BLaER1 (cell line): ENCODE data around the gene IL25.
"Not testable (repeated sequence)": the region's sequence is repeated elsewhere in the genome, so short reads cannot be mapped to it uniquely, and the experiment has no call there.

Experiments used
- H3K27ac ChIP-seq: shearing (Covaris generic); formaldehyde crosslinking; 2 replicates; pipeline ENCODE4 v1.8.1; 2022
- H3K27me3 ChIP-seq: shearing (Covaris generic); formaldehyde crosslinking; 2 replicates; pipeline ENCODE4 v1.8.1; 2022
- H3K36me3 ChIP-seq: shearing (Covaris generic); formaldehyde crosslinking; 2 replicates; pipeline ENCODE4 v1.8.1; 2022
- H3K4me1 ChIP-seq: shearing (Covaris generic); formaldehyde crosslinking; 2 replicates; pipeline ENCODE4 v1.8.1; 2022
- H3K4me2 ChIP-seq: shearing (Covaris generic); formaldehyde crosslinking; 2 replicates; pipeline ENCODE4 v1.8.1; 2022
- H3K4me3 ChIP-seq: shearing (Covaris generic); formaldehyde crosslinking; 2 replicates; pipeline ENCODE4 v1.8.1; 2022
- H3K9ac ChIP-seq: shearing (Covaris generic); formaldehyde crosslinking; 2 replicates; pipeline ENCODE4 v1.8.1; 2022
- H3K9me3 ChIP-seq: shearing (Covaris generic); formaldehyde crosslinking; 2 replicates; pipeline ENCODE4 v1.8.1; 2022
- H4K20me1 ChIP-seq: shearing (Covaris generic); formaldehyde crosslinking; 2 replicates; pipeline ENCODE4 v1.8.1; 2022
- Cebpa-rat ChIP-seq: shearing (Covaris generic); IDR thresholded peaks from 2 replicates; pipeline ENCODE4 v1.8.1; 2022

IL25 gene

DNA sequence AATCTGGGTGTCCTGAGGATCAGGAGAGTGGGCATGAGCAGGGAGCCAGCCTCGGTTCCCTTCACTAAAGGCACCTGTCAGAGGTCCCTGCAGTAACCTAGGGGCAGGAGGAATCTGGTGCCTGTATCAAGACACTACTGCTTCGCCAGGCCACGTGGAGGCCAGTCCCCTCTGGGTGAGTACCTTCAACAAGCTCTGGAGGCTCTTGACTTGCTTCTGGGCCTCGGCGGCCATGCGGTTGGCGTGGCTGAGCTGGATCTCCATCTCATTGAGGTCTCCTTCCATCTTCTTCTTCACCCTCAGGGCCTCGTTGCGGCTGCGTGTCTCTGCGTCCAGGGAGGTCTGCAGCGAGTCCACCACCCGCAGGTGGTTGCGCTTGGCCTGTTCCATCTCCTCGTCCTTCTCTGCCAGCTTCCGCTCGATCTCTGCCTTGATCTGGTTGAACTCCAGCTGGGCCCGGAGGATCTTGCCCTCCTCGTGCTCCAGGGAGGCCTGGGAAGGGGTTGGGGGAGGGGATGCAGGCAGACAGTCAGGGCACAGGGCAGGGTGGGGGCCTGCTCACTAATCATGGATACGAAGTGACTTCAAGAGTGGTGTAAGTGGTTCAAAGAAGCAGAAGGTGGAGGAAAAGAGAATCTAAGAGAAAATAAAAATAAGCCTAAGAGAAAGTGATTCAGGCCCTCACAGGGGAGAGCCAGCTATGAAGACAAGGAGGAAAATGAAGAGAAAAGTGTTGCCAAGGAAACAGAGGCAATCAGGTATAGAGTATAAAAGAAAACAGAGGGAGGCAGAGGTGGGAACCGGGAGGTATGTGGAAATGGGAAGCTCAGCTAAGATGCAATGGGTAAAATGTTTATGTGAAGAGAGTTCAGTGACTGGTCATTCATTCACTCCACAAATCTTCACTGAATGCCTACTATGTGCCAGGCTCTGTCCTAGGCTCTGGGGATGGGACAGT is 43.5 kb downstream of the IL25 start:
- Histone ChIP-seq H3K36me3 (no peaks in the 10 kb centered on the region), H3K9me3 (no peaks in the 10 kb centered on the region), H3K4me1 (no peaks in the 10 kb centered on the region), H3K9ac (no peak overlapping the region), H3K4me2 (no peak overlapping the region), H3K27ac (no peak overlapping the region), H3K27me3 (no peaks in the 10 kb centered on the region), H4K20me1 (no peaks in the 10 kb centered on the region), H3K4me3 (no peak overlapping the region)
- no peak for TF ChIP-seq Cebpa-rat

DNA sequence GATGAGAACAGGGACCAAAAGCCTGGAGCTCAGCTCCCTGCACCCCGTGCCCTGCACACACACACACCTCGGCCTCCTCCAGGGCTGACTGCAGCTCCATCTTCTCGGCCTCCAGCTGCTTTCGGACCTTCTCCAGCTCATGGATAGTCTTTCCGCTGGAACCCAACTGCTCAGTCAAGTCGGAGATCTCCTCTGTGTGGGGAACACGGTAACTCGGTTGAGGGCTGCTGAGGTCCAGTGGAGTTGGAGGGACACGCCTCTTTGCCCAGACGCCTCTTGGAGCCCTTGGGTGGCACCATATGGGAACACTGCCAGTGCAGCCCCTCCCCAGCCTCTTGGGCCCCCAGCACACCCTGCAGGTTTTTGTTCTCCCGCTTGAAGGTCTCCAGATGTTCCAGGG is 44.2 kb downstream of the IL25 start:
- Histone ChIP-seq H3K4me3 (no peak overlapping the region), H3K27ac (no peak overlapping the region), H3K27me3 (no peaks in the 10 kb centered on the region), H3K4me2 (no peak overlapping the region), H3K9me3 (no peaks in the 10 kb centered on the region), H3K4me1 (no peaks in the 10 kb centered on the region; the same call in 1 of the 2 replicates), H3K36me3 (no peaks in the 10 kb centered on the region), H3K9ac (no peak overlapping the region), H4K20me1 (no peaks in the 10 kb centered on the region)
- no peak for TF ChIP-seq Cebpa-rat

DNA sequence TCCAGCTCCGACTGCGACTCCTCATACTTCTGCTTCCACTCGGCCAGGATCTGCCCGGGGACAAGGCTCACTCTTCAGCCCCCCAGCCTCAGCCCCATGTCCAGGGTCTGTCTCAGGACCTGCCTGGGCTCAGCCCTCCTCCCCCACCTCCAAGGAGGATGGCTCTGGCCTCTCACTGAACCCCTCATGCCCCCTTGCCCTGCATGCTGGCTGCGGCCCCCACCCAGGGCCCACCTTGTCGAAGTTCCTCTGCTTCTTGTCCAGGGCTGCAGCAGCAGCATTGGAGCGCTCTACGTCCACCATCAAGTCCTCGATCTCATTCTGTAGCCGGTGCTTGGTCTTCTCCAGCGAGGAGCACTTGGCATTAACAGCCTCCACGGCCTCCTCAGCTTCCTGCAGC is 44.7 kb downstream of the IL25 start:
- H3K4me2 ChIP-seq, H4K20me1 ChIP-seq, H3K4me3 ChIP-seq, H3K9me3 ChIP-seq, H3K36me3 ChIP-seq, H3K4me1 ChIP-seq, H3K9ac ChIP-seq, H3K27ac ChIP-seq, H3K27me3 ChIP-seq: not testable (repeated sequence)

DNA sequence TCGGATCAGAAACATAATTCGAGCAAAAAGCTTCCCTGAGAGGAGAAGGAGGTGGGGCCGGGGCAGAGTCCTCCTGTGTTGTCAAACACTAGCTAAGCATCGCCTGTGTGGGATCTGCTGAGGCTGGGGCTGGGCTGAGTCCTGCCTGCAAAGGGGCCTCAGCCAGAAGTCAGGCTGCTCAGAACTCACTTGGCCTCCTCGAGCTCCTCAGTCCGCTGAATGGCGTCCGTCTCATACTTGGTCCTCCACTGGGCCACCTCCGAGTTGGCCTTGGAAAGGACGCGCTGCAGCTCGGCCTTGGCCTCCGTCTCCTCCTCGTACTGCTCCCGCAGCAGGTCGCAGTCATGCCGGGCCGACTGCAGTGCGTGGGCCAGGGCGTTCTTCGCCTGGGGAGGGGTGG is 45.4 kb downstream of the IL25 start:
- Histone ChIP-seq H3K27ac (no peak overlapping the region), H3K36me3 (no peaks in the 10 kb centered on the region), H3K27me3 (no peaks in the 10 kb centered on the region), H3K4me1 (no peaks in the 10 kb centered on the region; the same call in 1 of the 2 replicates), H3K4me2 (no peak overlapping the region), H3K4me3 (no peak overlapping the region), H3K9ac (no peak overlapping the region), H4K20me1 (no peaks in the 10 kb centered on the region), H3K9me3 (no peaks in the 10 kb centered on the region)
- TF ChIP-seq Cebpa-rat = no peak

DNA sequence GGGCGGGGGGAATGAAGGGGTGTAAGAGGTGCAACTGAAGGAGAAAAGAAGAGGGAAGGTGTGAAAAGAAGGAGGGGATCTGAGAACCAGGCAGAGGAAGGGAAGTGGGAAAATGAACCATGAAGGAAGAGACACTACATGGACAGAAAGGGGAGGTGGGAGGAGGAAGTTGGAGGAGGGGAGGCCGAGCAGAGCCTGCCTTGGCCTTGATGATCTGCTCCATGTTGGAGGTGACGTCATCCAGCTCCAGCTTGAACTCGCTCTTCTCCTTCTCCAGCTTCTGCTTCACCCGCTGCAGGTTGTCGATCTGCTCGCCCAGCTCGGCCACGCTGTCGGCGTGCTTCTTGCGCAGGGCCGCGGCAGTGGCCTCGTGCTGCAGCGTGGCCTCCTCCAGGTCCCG is 47.0 kb downstream of the IL25 start:
- H3K27ac ChIP-seq, H3K4me2 ChIP-seq, H3K27me3 ChIP-seq, H4K20me1 ChIP-seq, H3K4me3 ChIP-seq, H3K9ac ChIP-seq, H3K9me3 ChIP-seq, H3K36me3 ChIP-seq, H3K4me1 ChIP-seq: not testable (repeated sequence)

DNA sequence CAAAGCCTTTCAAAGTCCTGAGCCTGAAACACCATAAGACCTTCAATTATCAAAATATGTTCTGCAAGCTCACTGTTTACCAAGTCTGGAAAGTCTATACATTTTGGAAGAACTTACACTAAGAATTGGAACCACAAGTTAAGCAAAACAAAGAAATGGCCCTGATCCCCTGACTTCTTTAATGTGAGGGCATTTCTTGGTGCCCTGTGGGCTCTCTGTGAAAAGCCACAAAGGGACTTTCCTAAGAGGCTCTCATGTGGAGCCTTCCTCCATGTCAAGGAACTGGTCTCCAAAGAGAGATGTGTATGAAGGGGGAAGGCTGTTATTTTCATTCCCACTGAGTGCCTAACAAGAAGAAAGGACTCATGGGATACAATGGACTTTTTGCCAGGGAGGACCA is 49.0 kb downstream of the IL25 start:
- Histone ChIP-seq H3K4me2 (no peak overlapping the region), H3K9me3 (no peaks in the 10 kb centered on the region), H3K27me3 (no peaks in the 10 kb centered on the region)

DNA sequence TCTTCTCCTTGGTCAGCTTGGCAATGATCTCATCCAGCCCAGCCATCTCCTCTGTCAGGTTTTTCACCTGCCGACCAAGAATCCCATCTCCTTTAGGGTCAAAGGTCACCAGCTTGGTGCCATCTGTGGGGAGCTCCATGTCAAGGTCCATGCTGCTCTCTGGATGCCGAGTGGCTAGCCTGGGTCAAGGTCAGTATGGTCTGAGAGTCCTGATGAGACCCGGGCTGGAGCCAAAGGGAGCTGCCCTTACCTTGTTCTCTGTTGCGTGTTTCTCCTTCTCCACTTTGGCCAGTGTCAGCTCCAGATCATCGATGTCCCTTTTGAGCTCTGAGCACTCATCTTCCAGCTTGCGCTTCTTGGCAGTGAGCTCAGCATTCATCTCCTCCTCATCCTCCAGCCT is 51.0 kb downstream of the IL25 start:
- no peaks in the 10 kb centered on the region; the same call in 1 of the 2 replicates for H3K4me1 ChIP-seq
- H3K4me3 ChIP-seq = no peak overlapping the region
- TF ChIP-seq Cebpa-rat = no peak
- H3K9me3 ChIP-seq = 0 out of 2 replicates have a peak, but pooled peaks cover 5% of the 10 kb centered on the region
- no peak overlapping the region for H3K4me2 ChIP-seq
- no peak overlapping the region for H3K9ac ChIP-seq
- H3K27me3 ChIP-seq = no peaks in the 10 kb centered on the region
- no peak overlapping the region for H3K27ac ChIP-seq
- H4K20me1 ChIP-seq = no peaks in the 10 kb centered on the region
- no peaks in the 10 kb centered on the region for H3K36me3 ChIP-seq

More for the DNA sequence above, 49.0 kb downstream of the IL25 start:
- Histone ChIP-seq H3K36me3 (no peaks in the 10 kb centered on the region), H3K27ac (no peak overlapping the region), H4K20me1 (no peaks in the 10 kb centered on the region), H3K4me1 (no peaks in the 10 kb centered on the region; the same call in 1 of the 2 replicates), H3K4me3 (no peak overlapping the region), H3K9ac (no peak overlapping the region)
- no peak for TF ChIP-seq Cebpa-rat

DNA sequence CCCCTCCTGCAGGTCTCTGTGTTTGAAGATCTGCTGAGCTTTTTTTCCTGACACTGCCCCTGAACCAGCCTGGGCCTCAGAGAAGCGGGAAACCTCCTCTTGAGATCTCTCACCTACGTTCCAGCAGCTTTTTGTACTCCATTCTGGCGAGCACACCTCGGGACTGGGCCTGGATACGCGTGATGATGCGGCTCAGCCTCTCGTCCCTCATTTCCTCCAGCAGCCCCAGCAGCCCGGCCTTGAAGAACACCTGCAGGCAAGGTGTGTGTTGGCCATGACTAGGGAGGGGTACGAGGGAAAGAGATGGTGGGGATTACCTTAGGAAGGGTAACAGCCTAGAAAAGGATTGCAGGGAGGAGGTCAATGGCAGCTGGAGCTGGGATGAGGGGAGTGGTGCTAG is 52.6 kb downstream of the IL25 start:
- Histone ChIP-seq H3K36me3 (no peaks in the 10 kb centered on the region), H3K9me3 (0 out of 2 replicates have a peak, but pooled peaks cover 5% of the 10 kb centered on the region), H3K9ac (no peak overlapping the region), H3K4me3 (no peak overlapping the region), H3K27ac (no peak overlapping the region), H3K4me2 (no peak overlapping the region), H3K27me3 (no peaks in the 10 kb centered on the region), H4K20me1 (no peaks in the 10 kb centered on the region), H3K4me1 (no peaks in the 10 kb centered on the region; the same call in 1 of the 2 replicates)
- TF ChIP-seq Cebpa-rat = no peak

DNA sequence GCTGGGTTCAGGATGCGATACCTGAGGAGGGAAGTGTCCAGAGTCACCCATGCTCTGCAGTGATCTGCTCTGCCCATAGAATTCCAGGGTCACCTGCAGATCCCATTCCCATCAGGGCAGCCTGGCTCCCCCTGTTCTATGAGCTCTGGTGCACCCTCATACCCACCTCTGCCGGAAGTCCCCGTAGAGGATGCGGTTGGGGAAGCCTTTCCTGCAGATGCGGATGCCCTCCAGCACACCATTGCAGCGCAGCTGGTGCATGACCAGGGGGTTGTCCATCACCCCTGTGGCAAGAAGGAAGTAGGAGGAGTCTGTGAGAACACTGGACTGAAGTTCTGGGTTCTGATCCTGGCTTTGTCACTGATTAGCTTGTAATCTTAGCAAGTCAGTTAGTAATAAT is 53.2 kb downstream of the IL25 start:
- H3K4me2 ChIP-seq, H3K27ac ChIP-seq, H3K9me3 ChIP-seq, H4K20me1 ChIP-seq, H3K9ac ChIP-seq, H3K4me1 ChIP-seq, H3K36me3 ChIP-seq, H3K4me3 ChIP-seq, H3K27me3 ChIP-seq: not testable (repeated sequence)
